NCI-H510A treated with DMSO at 0.1 percent for 48 hours (cell line): ENCODE data around the gene CAMK2D.
"Not testable (repeated sequence)": the region's sequence is repeated elsewhere in the genome, so short reads cannot be mapped to it uniquely, and the experiment has no call there.

Experiments used
- DNase-seq: peaks from one replicate; lab custom pipeline; 2025; lab: John Stamatoyannopoulos, UW

Gene CAMK2D

GRCh38 chr4:113761620-113762185 lies at the start of gene CAMK2D:
TSS of gene CAMK2D (minus strand) at chr4:113761738. CDS start at chr4:113761068, 670 bp downstream.
- peak; percentile 41 for DNase-seq

GRCh38 chr4:113810906-113811305 lies 49.4 kb upstream of the CAMK2D start:
- no peak for DNase-seq

DNA sequence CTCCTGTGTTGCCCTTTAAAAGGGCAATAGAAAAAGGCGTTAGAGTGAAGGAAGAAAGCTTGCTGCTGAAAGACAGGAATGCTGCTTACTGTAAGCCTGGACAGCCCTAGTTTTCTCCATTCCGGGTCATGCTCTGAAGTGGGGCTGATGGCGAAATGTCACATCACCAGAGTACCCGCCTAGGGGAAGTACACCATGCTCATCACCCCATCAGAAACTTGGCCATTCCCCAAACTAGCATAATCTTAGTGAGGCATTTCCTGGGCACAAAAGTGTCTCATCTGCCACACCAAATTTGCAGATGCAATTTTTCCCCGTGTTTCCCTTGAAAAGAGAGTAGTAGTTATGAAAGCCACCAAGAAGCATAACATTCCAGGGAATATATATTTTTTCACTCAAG lies 47.8 kb upstream of the CAMK2D start:
- DNase-seq = no peak

- no peak for DNase-seq
Measured at GRCh38 chr4:113806850-113807249, 45.3 kb upstream of the CAMK2D start.

GRCh38 chr4:113801882-113802281 lies 40.3 kb upstream of the CAMK2D start:
- no peak for DNase-seq

- DNase-seq = not testable (repeated sequence)
Measured at GRCh38 chr4:113796381-113796780, 34.8 kb upstream of the CAMK2D start.

GRCh38 chr4:113790478-113790877 lies 28.9 kb upstream of the CAMK2D start:
- no peak for DNase-seq

DNA sequence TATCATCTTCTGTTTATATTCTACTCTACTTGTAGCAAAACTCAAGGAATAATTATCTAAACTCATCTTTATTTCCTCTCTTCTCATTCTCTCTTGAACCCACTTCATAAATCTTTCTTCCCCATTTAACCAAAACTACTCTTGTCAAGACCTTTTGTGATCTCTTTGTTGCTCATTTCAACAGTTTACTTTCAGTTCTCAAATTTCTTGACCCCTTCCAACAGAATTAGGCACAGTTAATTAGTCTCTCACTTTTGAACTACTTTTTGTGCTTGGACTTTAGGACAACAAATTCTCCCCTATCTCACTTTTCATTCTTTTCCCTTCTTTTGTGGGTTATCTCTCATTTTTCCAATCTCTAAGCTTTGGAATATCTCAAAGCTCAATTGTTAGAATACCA lies 27.4 kb upstream of the CAMK2D start:
- DNase-seq = no peak

DNA sequence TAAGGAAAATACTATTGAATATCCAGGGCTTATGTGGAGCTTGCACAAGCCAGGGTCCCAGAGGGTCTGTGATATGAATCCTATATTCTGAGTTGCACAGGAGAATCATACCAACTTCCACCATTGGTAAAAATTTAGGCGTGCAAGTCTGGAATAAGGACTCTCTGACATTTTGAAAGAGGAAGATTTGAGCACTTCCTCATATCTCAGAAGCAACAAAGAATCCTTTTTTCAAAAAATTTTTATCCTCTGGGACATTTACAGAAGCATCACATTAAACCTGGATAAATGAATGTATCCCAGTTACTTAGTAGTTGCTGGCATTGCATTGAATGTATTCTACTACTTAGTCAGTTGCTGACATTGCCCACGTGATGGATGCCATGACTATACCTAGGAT lies 24.2 kb upstream of the CAMK2D start:
- no peak for DNase-seq

DNA sequence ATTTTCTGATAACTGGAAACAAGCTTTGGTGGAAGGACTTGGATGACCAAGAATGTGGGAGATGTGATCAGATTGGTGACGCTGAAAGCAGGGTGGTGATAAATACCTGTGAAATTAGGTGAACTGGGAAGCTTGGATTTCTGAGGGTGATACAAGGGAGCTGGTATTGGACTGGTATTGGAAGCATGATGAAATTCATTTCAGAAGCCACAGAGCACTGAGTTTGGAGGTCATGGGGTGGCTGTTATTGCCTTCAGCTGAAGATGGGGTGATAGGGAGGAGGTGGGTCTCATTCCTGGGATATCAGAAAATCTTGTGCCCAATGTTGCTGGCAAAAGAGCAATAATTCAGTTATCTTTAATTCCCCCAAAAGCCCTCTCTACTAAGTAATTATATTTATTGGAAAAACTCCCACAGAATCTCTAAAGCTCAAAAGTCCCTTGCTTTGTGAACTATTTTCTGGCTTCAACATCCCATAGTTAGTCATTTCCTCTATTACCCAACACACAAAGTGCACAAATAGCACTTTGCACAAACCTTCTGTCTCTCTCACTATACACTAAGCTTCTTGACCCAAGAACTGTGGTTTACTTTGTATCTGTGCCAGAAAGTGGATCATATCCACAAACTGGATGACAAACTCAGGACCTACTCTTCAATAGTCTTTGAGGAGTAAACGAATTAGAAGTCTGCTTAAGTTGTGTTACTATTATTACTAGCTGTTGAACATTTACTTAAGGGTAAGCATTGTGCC lies 23.1 kb upstream of the CAMK2D start:
- DNase-seq = no peak

- no peak for DNase-seq
Measured at GRCh38 chr4:113783701-113784100, 22.2 kb upstream of the CAMK2D start.

- DNase-seq = no peak
Measured at GRCh38 chr4:113783289-113783688, 21.8 kb upstream of the CAMK2D start.

DNA sequence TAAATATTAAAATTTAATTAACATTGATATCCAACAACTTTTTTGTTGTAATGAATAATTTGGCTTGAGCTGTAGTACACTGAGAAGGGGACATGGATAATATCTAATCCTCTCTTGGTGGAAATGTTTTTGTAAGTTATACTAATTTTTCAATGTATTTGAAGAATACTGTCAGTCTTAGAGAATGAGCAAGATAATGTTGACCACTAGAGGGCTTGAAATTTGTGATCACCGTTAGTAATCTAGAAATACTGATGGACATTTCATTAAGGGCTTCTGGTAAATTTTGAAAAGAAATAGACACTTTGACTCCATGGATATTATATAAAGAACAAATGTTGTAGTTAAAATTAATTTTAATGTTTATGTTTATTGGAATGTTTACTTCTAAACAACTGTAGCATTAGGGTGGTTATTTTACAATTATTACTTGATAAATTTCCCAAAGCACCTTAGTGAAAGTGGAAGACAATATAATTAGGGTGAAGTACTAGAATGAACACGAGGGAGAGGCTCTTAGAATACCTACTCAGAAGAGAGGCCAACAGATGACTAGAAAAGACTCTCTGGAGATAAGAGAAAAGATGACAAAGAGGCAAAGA lies 20.0 kb upstream of the CAMK2D start:
- DNase-seq = peak; percentile 18

GRCh38 chr4:113776679-113777078 lies 15.1 kb upstream of the CAMK2D start:
- no peak for DNase-seq

GRCh38 chr4:113776016-113776415 lies 14.5 kb upstream of the CAMK2D start:
- no peak for DNase-seq

DNA sequence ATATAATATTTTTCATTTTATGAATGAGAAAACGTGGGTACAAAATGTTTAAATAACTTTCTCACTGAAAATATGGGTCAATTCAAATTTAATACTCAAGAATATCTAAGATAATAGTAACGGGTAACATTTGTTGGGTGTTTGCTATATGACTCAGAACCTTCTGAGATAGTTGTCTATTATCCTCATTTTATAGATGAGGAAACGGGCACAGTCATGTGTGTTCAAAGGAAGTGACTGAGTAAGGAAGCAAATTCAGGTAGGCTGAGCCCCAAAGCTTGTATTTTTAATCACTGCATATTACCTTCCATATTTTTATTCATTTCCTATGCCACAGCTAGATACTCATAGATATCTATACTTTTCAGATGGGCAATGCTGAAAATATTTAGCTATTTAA lies 12.2 kb upstream of the CAMK2D start:
- no peak for DNase-seq

GRCh38 chr4:113773014-113773413 lies 11.5 kb upstream of the CAMK2D start:
- DNase-seq = no peak

DNA sequence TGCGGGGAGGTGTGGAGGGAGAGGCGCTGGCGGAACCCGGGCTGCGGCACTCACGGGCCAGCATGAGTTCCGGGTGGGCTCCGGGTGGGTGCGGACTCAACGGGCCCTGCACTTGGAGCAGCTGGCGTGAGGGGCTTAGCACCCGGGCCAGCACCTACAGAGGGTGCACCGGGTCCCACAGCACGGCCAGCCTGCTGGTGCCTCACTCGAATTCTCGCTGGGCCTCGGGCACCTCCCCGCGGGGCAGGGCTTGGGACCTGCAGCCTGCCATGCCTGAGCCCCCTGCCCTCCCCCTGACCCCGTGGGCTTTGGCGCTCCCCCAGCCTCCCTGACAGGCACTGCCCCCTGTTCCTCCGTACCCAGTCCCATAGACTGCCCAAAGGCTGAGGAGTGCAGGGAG lies 10.8 kb upstream of the CAMK2D start:
- no peak for DNase-seq

GRCh38 chr4:113769744-113770143 lies 8.2 kb upstream of the CAMK2D start:
- DNase-seq = no peak

GRCh38 chr4:113768952-113769351 lies 7.4 kb upstream of the CAMK2D start:
- DNase-seq = no peak

DNA sequence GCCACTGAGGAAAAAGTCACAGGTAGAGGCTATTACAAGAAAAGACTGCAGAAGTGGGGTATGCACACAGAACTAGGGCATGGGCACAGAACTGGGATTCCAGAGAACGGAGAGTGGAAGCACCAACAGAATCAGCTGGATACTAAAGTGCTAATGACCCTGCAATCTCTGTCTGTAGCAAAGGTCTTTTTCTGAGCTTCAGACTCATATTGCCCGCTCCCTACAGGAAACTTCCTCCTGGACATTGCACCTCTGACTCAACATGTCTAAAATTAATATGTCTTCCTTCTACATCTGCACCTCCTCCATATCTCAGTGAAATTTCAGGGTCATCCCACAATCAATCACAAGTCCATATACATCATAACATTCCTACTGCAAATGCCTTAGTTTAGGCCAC lies 5.3 kb upstream of the CAMK2D start:
- DNase-seq = no peak

DNA sequence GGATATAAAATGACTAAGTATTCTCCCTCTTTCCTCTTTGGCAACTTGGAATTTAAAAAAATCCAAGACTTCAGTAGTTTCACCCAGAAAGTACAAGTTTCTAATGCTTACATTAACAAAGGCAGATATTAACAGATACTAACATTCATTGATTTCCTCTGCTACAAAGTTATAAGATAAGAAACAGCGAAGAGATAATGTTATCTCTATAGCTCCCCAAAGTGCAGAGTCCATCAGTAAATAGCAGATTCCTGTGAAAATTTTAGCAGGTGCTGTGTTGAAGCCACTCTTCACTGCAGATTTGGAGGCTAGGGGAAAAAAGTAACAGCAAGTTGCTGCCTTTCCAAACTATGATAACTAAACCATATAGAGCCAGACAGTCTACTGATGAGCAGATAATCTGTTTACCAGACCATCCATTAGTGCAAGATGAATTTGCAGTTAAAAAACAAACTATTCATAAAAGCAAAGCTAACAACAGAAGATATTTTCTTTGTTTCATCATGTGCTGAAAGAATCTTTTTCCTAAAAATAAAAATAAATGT lies 3.3 kb upstream of the CAMK2D start:
- DNase-seq = no peak

GRCh38 chr4:113763923-113764322 lies 2.4 kb upstream of the CAMK2D start:
- DNase-seq = not testable (repeated sequence)

- DNase-seq = no peak
Measured at GRCh38 chr4:113763029-113763285, 1.4 kb upstream of the CAMK2D start.
